Esophagus squamous epithelium (tissue), 5 donors: ENCODE data around the gene CSTPP1. TPM values are rescaled to one million over a fixed set of nuclear protein-coding genes. Genes with fewer than 3 reads are reported as not detected.

ENCODE experiments used
- DNase-seq: peaks from one replicate; lab custom pipeline; 2025; lab: John Stamatoyannopoulos, UW
- H3K27ac ChIP-seq, 4 donors: fragments of 200-600 bp; sonication (generic); one replicate each; pipeline ENCODE4 v1.5.1; 2016 to 2019; ENCODE audit warnings: mild to moderate bottlenecking in 1 of 4
- H3K27me3 ChIP-seq, 4 donors: fragments of 200-600 bp; sonication (generic); 1 replicate in 3 of 4; 2 replicates in 1 of 4; pipeline versions ENCODE4 v1.5.1 to v1.6.0; 2017 to 2021; ENCODE audit warnings: antibody characterized with exemption in 1 of 4
- H3K36me3 ChIP-seq, 3 donors: fragments of 200-600 bp; sonication (generic); one replicate each; pipeline ENCODE4 v1.5.1; 2016 to 2019
- H3K4me1 ChIP-seq, 3 donors: fragments of 200-600 bp; sonication (generic); one replicate each; pipeline ENCODE4 v1.5.1; 2017 to 2019
- H3K4me3 ChIP-seq, 4 donors: fragments of 200-600 bp; sonication (generic); 1 replicate in 3 of 4; 2 replicates in 1 of 4; pipeline ENCODE4 v1.5.1; 2016 to 2019; ENCODE audit warnings: mild to moderate bottlenecking in 2 of 4, moderate library complexity in 1 of 4
- H3K9me3 ChIP-seq, 3 donors: fragments of 200-600 bp; sonication (generic); one replicate each; pipeline ENCODE4 v1.5.1; 2016 to 2019
- POLR2A ChIP-seq, 4 donors: fragments of 450-650 bp; IDR thresholded peaks; one replicate each; pipeline ENCODE4 v1.6.1; 2017; ENCODE audit warnings: antibody characterized with exemption in 4 of 4, mild to moderate bottlenecking in 4 of 4, moderate library complexity in 3 of 4
- WGBS, 2 donors: methylation state at CpG; one replicate each; pipeline ENCODE4 v1.1.5; 2018; 5-methylcytosine and 5-hydroxymethylcytosine counted together
- intact Hi-C: fragments of 100-400 bp; cut with DNase I; formaldehyde crosslinking; loops from one replicate; pipeline ENCODE4 v1.15.0; 2022
- total RNA-seq, 4 donors: library from RNA; depleted of rRNA; stranded (reverse); fragments of >200 nt; gene quantifications; one replicate each; pipeline ENCODE4 v1.1.0, GENCODE V29; 2016
- TF ChIP-seq, protein P1 (sequence below), 6 experiments: fragments of 450-650 bp in 4 of 6; fragments of 200-600 bp in 2 of 6; sonication (generic) in 2 of 6; IDR thresholded peaks; one replicate each; pipeline ENCODE4 v1.5.1; 2016 to 2019; ENCODE audit warnings: antibody characterized with exemption in 6 of 6, mild to moderate bottlenecking in 4 of 6, moderate library complexity in 4 of 6
- donor health status: DM: yes; HTN: yes; CAD: no.

The CSTPP1 gene
- total RNA-seq, 4 donors from 2014 or later, result 9.4 to 19.6 (median 16.4) TPM

DNA sequence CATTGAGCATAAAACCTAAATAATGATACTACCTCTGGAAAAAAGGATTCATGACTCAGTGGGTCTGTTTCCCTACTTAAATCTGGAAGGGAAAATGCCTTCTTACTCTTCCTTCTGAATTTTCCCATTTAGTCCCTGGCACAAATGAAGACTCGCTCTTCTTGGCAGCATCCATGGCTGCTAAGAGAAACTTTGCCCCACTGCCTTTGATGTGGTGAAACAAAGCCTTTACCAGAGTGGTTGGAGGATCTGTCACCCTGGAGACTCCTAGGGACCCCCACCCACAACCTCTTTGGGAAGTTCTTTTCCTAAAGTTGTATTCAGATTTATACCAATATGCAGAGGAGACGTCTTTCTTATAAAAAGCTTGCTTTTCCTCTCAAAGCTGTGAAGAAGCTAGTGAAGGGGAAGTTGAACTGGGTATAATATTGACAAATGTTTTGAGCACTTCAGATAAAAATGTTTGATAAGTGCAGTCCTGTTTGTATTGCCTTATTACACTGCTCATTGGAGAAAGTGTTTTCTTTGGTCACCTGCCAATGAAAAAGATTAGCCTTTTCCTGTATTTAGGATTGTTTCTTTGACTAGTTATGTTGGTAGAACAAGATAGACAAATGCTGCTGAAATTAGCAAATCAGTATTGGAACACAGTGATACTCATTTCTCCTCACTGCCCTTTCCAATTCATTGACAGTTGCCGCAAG is 162.8 kb downstream of the CSTPP1 start:
- TF ChIP-seq, protein P1, sequence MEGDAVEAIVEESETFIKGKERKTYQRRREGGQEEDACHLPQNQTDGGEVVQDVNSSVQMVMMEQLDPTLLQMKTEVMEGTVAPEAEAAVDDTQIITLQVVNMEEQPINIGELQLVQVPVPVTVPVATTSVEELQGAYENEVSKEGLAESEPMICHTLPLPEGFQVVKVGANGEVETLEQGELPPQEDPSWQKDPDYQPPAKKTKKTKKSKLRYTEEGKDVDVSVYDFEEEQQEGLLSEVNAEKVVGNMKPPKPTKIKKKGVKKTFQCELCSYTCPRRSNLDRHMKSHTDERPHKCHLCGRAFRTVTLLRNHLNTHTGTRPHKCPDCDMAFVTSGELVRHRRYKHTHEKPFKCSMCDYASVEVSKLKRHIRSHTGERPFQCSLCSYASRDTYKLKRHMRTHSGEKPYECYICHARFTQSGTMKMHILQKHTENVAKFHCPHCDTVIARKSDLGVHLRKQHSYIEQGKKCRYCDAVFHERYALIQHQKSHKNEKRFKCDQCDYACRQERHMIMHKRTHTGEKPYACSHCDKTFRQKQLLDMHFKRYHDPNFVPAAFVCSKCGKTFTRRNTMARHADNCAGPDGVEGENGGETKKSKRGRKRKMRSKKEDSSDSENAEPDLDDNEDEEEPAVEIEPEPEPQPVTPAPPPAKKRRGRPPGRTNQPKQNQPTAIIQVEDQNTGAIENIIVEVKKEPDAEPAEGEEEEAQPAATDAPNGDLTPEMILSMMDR (IDR thresholded peaks at IDR 0.05), result no peak
- no peak for TF ChIP-seq POLR2A (IDR thresholded peaks at IDR 0.05)
- Histone ChIP-seq H3K27ac (no peak overlapping the region), H3K4me1 (peaks cover 0 to 8% (median 4%) of the 10 kb centered on the region in 3 donors), H3K9me3 (no peaks in the 10 kb centered on the region), H3K4me3 (no peak overlapping the region), H3K36me3 (no peaks in the 10 kb centered on the region), H3K27me3 (no peaks in the 10 kb centered on the region)
- intact Hi-C loops, result no loop called here
- DNase-seq, result no peak
- 65 to 89% methylated on average over 3 of the region's 3 CpGs for WGBS, 2 donors

DNA sequence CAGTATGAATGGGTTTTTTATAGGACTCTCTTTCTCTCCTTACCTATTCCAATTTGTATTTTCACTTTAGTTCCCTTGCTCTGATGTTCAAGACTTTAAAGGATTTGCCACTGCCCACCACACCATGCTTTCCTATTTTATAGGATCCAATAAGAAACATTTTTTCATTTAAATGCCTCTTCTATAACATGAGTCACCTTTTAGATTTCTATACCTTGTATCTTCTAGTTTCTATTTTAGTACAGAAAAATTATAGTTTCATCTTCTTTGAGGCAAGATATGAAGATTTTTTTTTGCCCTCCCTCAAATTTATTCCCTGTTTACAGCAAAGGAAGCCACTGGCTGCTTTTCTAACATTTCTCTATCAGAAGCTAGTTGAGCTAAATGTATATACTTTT is 163.4 kb downstream of the CSTPP1 start:
- Histone ChIP-seq H3K4me1 (peaks cover 0 to 13% (median 4%) of the 10 kb centered on the region in 3 donors), H3K36me3 (no peaks in the 10 kb centered on the region), H3K4me3 (no peak overlapping the region), H3K27me3 (no peaks in the 10 kb centered on the region), H3K9me3 (no peaks in the 10 kb centered on the region), H3K27ac (no peak overlapping the region)
- intact Hi-C loops, result no loop called here
- TF ChIP-seq, protein P1 (IDR thresholded peaks at IDR 0.05), result no peak
- no peak for TF ChIP-seq POLR2A (IDR thresholded peaks at IDR 0.05)
- DNase-seq, result no peak

DNA sequence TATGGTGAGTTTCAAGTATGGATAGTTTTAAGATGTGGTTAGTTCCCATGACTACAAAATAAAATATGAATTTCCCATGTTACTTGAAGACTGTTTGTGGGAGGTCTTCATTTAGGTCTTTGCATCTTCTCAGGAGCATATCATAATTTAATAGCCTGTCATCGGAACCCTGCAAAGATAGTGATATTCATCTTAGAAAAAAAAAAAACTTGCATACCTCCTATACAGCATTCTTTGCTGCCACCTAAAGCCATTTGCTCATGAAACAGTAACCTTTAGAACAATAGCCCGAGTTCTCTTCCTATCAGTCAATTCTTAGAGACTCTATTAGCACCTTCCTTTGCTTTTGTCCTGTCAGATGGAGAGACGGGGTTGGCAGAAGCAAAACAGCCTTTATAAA is 164.8 kb downstream of the CSTPP1 start:
- WGBS, 2 donors, result 70 to 79% methylated on average over 3 of the region's 3 CpGs
- H3K27ac ChIP-seq, result no peak overlapping the region
- no peak for DNase-seq

DNA sequence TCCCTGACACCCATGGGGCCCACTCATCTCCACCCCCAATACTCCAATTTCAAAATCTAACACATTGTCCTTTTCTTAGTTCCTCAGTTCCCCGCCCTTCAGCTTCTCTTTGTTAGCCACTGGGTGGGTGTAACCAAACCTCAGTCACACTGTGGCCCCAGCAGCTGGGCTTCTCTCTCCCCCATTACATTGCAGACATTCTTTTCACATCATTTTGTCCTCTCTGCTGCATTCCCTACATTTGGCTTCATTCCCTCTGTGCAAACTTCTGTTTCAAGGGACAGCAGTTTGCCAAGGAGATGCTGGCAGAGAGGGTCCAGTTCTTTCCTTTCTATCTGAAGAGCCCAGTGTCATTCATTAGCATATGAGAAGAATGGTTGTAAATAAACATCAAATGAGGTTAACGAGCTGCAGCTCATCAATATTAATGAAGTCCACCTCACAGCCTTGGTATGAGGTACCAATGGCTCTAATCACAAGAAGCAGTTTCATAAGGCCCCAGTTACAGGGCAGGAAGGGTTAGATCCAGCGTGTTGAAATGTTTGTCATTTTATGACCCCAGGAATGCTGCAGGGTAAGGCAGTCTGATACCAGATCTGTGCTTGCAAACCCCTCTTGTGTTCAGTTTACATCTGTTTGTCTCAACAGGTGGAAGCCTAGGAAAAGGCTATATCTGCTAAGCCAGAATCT is 167.8 kb downstream of the CSTPP1 start:
- H3K4me3 ChIP-seq, result no peak overlapping the region
- intact Hi-C loops, result no loop called here
- DNase-seq, result no peak
- no peaks in the 10 kb centered on the region for H3K27me3 ChIP-seq
- no peak overlapping the region for H3K27ac ChIP-seq
- TF ChIP-seq, protein P1 (IDR thresholded peaks at IDR 0.05), result no peak
- TF ChIP-seq POLR2A (IDR thresholded peaks at IDR 0.05), result no peak
- peaks cover 4 to 46% (median 4%) of the 10 kb centered on the region in 3 donors for H3K4me1 ChIP-seq
- WGBS, 2 donors, result 72 to 83% methylated on average over 3 of the region's 3 CpGs
- H3K36me3 ChIP-seq, result no peaks in the 10 kb centered on the region
- H3K9me3 ChIP-seq, result no peaks in the 10 kb centered on the region

More for the DNA sequence above, 164.8 kb downstream of the CSTPP1 start:
- TF ChIP-seq POLR2A (IDR thresholded peaks at IDR 0.05), result no peak
- TF ChIP-seq, protein P1 (IDR thresholded peaks at IDR 0.05), result no peak
- Histone ChIP-seq H3K9me3 (no peaks in the 10 kb centered on the region), H3K27me3 (no peaks in the 10 kb centered on the region), H3K36me3 (no peaks in the 10 kb centered on the region), H3K4me1 (peaks cover 0 to 23% (median 4%) of the 10 kb centered on the region in 3 donors), H3K4me3 (no peak overlapping the region)
- intact Hi-C loops, result no loop called here

DNA sequence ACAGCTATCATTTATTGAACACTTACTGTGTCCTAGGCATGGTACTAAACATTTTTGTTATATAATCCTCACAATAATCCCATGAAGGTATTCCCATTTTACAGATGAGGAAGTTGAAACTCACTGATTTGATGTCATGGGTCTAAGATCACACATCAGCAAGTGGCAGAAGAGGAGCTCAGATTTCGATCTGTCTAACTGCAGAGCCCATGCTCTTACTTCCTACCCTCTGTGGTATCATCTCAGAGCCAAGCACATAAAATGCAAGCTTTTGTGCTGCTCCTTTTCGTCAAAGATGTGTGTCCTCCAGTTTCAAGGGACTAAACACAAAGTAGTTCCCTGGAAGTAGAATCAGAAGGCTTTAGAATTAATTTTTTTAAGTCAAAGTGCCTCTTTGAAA is 169.0 kb downstream of the CSTPP1 start:
- DNase-seq, result no peak

More for the DNA sequence above, 169.0 kb downstream of the CSTPP1 start:
- Histone ChIP-seq H3K27ac (no peak overlapping the region), H3K9me3 (no peaks in the 10 kb centered on the region), H3K4me1 (peaks cover 4 to 55% (median 6%) of the 10 kb centered on the region in 3 donors), H3K36me3 (no peaks in the 10 kb centered on the region), H3K27me3 (no peaks in the 10 kb centered on the region), H3K4me3 (no peak overlapping the region)
- no peak for TF ChIP-seq POLR2A (IDR thresholded peaks at IDR 0.05)
- TF ChIP-seq, protein P1 (IDR thresholded peaks at IDR 0.05), result no peak
- intact Hi-C loops, result no loop called here
- 86 to 97% methylated on average over 2 of the region's 2 CpGs for WGBS, 2 donors
